ENCODE measurements around the gene RPA1. TPM values are rescaled to one million over a fixed set of nuclear protein-coding genes. Genes with fewer than 3 reads are reported as not detected.
"Not testable (repeated sequence)": the region's sequence is repeated elsewhere in the genome, so short reads cannot be mapped to it uniquely, and the experiment has no call there.

RPA1 gene
- total RNA-seq, 3 donors from 2014 or later: 52.3 to 77.4 (median 75.5) TPM

DNA sequence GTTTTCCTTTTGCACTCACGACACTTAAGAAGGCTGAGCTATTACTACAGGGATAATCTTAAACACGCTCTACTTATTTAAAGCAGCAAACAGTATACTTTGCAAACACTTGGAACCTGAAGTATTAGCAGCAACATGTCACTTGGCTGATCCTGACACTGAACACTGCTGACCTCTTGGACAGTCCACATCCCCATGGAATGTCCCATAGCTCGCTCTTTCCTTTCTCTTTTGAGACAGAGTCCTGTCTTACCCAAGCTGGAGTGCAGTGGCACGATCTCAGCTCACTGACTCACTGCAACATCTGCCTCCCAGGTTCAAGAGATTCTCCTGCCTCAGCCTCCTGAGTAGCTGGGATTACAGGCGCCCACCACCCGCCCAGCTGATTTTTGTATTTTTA, 26.5 kb upstream of the RPA1 start:
- DNase-seq (no peak), ATAC-seq (no peak)
- H3K36me3 ChIP-seq (ENCODE audit: low read depth): peaks cover 3% of the 10 kb centered on the region
- TF ChIP-seq, protein P1, sequence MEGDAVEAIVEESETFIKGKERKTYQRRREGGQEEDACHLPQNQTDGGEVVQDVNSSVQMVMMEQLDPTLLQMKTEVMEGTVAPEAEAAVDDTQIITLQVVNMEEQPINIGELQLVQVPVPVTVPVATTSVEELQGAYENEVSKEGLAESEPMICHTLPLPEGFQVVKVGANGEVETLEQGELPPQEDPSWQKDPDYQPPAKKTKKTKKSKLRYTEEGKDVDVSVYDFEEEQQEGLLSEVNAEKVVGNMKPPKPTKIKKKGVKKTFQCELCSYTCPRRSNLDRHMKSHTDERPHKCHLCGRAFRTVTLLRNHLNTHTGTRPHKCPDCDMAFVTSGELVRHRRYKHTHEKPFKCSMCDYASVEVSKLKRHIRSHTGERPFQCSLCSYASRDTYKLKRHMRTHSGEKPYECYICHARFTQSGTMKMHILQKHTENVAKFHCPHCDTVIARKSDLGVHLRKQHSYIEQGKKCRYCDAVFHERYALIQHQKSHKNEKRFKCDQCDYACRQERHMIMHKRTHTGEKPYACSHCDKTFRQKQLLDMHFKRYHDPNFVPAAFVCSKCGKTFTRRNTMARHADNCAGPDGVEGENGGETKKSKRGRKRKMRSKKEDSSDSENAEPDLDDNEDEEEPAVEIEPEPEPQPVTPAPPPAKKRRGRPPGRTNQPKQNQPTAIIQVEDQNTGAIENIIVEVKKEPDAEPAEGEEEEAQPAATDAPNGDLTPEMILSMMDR (IDR thresholded peaks at IDR 0.05): no peak
- H3K4me3 ChIP-seq: no peak overlapping the region
- no peaks in the 10 kb centered on the region for H3K9me3 ChIP-seq
- intact Hi-C loops (cut with DNase I, micrococcal nuclease): no loop called here
- H3K4me1 ChIP-seq (ENCODE audit: low read depth): no peaks in the 10 kb centered on the region

DNA sequence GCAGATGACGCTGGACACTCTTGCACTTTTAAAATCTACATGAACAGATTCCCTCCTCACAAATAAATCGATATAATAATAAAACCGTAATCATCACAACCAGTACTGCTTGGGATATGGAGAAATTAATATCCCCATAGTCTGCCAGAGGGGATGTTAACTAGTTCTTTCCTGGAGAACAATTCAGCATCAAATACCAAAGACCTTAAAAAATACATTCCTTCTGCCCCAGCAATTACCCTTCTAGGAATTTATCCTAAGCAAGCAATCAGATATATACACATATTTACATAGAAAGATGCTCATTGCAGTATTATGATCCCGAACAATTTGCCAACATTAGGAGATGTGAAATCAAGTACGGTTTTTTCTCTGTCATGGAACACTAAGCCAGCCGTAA, 21.9 kb upstream of the RPA1 start:
- Histone ChIP-seq H3K4me1 (ENCODE audit: low read depth) (no peaks in the 10 kb centered on the region), H3K9me3 (no peaks in the 10 kb centered on the region), H3K36me3 (ENCODE audit: low read depth) (no peaks in the 10 kb centered on the region), H3K4me3 (no peak overlapping the region)
- TF ChIP-seq, protein P1 (IDR thresholded peaks at IDR 0.05): no peak
- DNase-seq: no peak
- intact Hi-C loops (cut with DNase I, micrococcal nuclease): no loop called here
- ATAC-seq: no peak

DNA sequence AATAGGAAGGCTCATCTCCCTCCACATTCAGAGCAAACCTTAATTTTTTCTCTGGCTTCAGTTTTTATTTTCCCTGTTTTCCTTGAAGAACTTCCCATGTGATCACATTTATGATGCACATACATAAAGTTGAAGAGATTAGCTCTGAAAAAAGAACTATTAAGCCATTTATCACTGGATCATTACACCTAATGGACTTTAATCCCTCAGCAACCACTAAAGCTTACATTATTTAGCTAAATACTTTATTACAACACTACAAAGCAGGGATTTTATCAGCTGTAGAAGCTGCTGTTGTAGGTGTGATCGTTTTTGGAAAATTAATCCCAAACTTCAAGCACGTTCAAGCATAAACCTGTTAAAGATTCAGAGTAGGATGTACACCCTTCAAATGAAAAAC, 21.2 kb upstream of the RPA1 start:
- TF ChIP-seq, protein P1 (IDR thresholded peaks at IDR 0.05): no peak
- Histone ChIP-seq H3K4me1 (ENCODE audit: low read depth) (no peaks in the 10 kb centered on the region), H3K36me3 (ENCODE audit: low read depth) (no peaks in the 10 kb centered on the region), H3K4me3 (no peak overlapping the region), H3K9me3 (no peaks in the 10 kb centered on the region)
- DNase-seq: no peak
- intact Hi-C loops (cut with DNase I, micrococcal nuclease): no loop called here
- ATAC-seq: no peak

DNA sequence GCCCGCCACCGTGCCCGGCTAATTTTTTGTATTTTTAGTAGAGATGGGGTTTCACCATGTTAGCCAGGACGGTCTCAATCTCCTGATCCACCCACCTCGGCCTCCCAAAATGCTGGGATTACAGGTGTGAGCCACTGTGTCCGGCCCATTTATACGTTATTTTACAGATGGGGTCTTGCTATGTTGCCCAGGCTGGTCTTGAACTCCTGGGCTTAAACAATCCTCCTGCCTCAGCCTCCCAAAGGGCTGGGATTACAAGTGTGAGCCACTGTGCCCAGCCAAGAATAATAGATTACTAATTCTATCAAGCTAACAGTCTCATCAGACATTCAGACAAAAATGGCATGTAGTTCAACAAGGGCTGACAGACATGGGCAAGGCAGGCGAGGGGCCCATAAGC, 20.0 kb upstream of the RPA1 start:
- DNase-seq; ATAC-seq; H3K36me3 ChIP-seq (ENCODE audit: low read depth); H3K4me1 ChIP-seq (ENCODE audit: low read depth); H3K9me3 ChIP-seq; H3K4me3 ChIP-seq; intact Hi-C loops (cut with DNase I, micrococcal nuclease): not testable (repeated sequence)

DNA sequence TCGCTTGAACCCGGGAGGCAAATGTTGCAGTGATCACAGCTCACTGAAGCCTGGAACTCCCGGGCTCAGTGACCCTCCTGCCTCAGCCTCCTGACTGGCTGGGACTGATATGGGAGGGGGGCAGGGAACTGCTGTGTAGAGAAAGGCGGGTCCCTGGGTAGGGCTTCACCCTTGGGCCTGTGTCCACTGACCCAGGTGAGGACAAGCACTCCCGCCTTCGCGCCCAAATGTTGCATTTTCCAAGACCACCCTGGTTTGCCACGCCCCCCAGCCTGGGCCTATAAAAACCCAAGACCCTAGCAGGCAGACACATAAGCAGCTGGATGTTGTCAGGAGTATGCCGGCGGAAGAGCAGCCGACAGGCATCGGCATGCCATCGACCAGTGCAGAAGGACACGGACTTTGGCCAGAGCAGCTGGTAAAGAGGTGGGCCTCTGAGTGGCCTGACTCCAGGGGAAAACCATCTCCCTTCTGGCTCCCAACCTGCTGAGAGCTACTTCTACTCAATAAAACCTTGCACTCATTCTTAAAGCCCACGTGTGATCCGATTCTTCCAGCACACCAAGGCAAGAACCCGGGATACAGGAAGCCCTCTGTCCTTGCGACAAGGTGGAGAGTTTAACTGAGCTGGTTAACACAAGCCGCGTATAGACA, 19.2 kb upstream of the RPA1 start:
- H3K9me3 ChIP-seq: no peaks in the 10 kb centered on the region
- no peaks in the 10 kb centered on the region for H3K36me3 ChIP-seq (ENCODE audit: low read depth)
- H3K4me3 ChIP-seq: no peak overlapping the region
- no peak for DNase-seq
- TF ChIP-seq, protein P1 (IDR thresholded peaks at IDR 0.05): no peak
- ATAC-seq: no peak
- intact Hi-C loops (cut with DNase I, micrococcal nuclease): no loop called here
- H3K4me1 ChIP-seq (ENCODE audit: low read depth): no peaks in the 10 kb centered on the region

DNA sequence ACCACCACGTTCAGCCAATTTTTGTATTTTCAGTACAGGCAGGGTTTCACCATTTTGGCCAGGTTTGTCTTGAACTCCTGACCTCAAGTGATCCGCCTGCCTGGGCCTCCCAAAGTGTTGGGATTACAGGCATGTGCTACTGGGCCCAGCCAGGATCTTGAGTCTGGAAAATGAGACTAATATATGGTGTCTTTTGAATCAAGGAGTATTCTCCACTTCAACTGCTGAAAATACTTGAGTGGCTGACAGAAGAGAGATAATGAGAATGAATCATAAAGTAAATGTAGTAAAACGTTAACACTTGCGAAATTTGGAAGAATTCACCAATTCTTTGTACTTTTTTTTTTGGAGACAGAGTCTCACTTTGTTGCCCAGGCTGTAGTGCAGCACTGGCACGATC, 16.7 kb upstream of the RPA1 start:
- H3K4me3 ChIP-seq: no peak overlapping the region
- H3K36me3 ChIP-seq (ENCODE audit: low read depth): no peaks in the 10 kb centered on the region
- TF ChIP-seq, protein P1 (IDR thresholded peaks at IDR 0.05): no peak
- intact Hi-C loops (cut with DNase I, micrococcal nuclease): no loop called here
- H3K9me3 ChIP-seq: no peaks in the 10 kb centered on the region
- DNase-seq (no peak), ATAC-seq (no peak)
- H3K4me1 ChIP-seq (ENCODE audit: low read depth): no peaks in the 10 kb centered on the region
